ENCODE results near the gene NFYC.
"Not testable (repeated sequence)": the region's sequence is repeated elsewhere in the genome, so short reads cannot be mapped to it uniquely, and the experiment has no call there.

The NFYC gene

GRCh38 chr1:40692429-40692895 lies 958 bp downstream of the NFYC start:
- Histone ChIP-seq H3K27ac (ENCODE audit: low read depth, low read length, severe bottlenecking) (peak overlapping the region; percentile 99), H3K9me3 (ENCODE audit: control insufficient read depth, low read length) (no peaks in the 10 kb centered on the region), H3K4me3 (ENCODE audit: extremely low read depth, insufficient read depth, low read length, poor library complexity, severe bottlenecking) (peak overlapping the region; percentile 71), H3K36me3 (ENCODE audit: control insufficient read depth, insufficient read depth, low read length) (peaks cover 14% of the 10 kb centered on the region), H3K4me1 (ENCODE audit: control insufficient read depth, insufficient read depth, low read length, poor library complexity, severe bottlenecking) (peaks cover 7% of the 10 kb centered on the region)
- 5 to 16% methylated on average over 5 to 9 of the region's 9 CpGs for WGBS, 2 experiments (ENCODE audit: insufficient coverage in 2 of 2)

- peaks cover 7% of the 10 kb centered on the region for H3K4me1 ChIP-seq (ENCODE audit: control insufficient read depth, insufficient read depth, low read length, poor library complexity, severe bottlenecking)
- peaks cover 14% of the 10 kb centered on the region for H3K36me3 ChIP-seq (ENCODE audit: control insufficient read depth, insufficient read depth, low read length)
- no peak overlapping the region for H3K4me3 ChIP-seq (ENCODE audit: extremely low read depth, insufficient read depth, low read length, poor library complexity, severe bottlenecking)
- no peaks in the 10 kb centered on the region for H3K9me3 ChIP-seq (ENCODE audit: control insufficient read depth, low read length)
- no peak overlapping the region for H3K27ac ChIP-seq (ENCODE audit: low read depth, low read length, severe bottlenecking)
- 100% methylated on average over 1 of the region's 1 CpG; no CpG with 5 or more reads in 1 of the 2 experiments for WGBS, 2 experiments (ENCODE audit: insufficient coverage in 2 of 2)
These were observed 1.9 kb downstream of the NFYC start for GRCh38 chr1:40693425-40693824.

DNA sequence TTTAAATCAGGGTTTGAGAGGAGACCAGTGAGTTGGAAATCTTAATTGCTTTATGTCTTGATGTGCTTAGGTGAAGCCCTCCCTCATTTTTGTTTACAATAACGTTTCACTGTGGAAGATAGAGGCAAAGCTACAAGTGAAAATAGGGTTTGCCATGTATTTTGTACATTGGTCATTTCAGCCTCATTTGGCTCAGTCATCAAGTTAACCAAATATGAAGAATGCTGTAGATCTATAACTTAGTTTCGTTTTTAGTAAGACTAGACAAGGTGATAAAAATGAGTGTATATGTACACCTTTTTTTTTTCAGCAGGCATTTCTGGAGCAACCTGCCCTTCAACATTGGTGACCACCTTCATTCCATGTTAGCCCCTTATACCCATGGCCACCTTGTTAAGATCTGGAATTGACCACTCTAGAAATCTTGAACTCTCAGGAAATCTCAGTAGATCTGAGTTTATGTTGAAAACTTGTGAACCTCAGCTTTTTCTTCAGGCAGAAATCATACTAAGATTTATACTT lies 2.9 kb downstream of the NFYC start:
- Histone ChIP-seq H3K27ac (ENCODE audit: low read depth, low read length, severe bottlenecking) (no peak overlapping the region), H3K4me3 (ENCODE audit: extremely low read depth, insufficient read depth, low read length, poor library complexity, severe bottlenecking) (no peak overlapping the region), H3K36me3 (ENCODE audit: control insufficient read depth, insufficient read depth, low read length) (peaks cover 9% of the 10 kb centered on the region), H3K9me3 (ENCODE audit: control insufficient read depth, low read length) (no peaks in the 10 kb centered on the region), H3K4me1 (ENCODE audit: control insufficient read depth, insufficient read depth, low read length, poor library complexity, severe bottlenecking) (peaks cover 7% of the 10 kb centered on the region)
- 88% methylated on average over 2 of the region's 2 CpGs; no CpG with 5 or more reads in 1 of the 2 experiments for WGBS, 2 experiments (ENCODE audit: insufficient coverage in 2 of 2)

DNA sequence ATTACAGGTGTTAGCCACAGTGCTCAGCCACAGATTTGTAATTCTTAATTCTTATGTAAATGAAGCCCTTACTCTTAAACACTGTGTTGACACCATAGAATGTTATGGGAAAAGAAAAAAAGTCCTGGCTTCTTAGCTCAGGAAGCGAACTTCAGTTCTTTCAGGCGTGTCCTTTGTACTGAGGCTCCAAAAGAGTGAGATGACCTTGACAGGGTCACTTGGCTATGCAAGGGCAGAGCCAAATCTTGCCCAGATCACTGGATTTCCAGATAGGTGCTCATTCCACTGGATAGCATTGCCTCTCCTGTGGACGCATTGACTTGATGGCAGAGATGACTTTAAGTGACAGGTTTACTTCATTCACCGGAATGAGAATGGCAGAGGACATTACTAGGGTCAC lies 4.8 kb downstream of the NFYC start:
- H3K9me3 ChIP-seq (ENCODE audit: control insufficient read depth, low read length): no peaks in the 10 kb centered on the region
- 93 to 94% methylated on average over 4 of the region's 4 CpGs for WGBS, 2 experiments (ENCODE audit: insufficient coverage in 2 of 2)

GRCh38 chr1:40697436-40697835 lies 5.9 kb downstream of the NFYC start:
- Histone ChIP-seq H3K36me3 (ENCODE audit: control insufficient read depth, insufficient read depth, low read length) (no peaks in the 10 kb centered on the region), H3K27ac (ENCODE audit: low read depth, low read length, severe bottlenecking) (no peak overlapping the region), H3K9me3 (ENCODE audit: control insufficient read depth, low read length) (no peaks in the 10 kb centered on the region), H3K4me1 (ENCODE audit: control insufficient read depth, insufficient read depth, low read length, poor library complexity, severe bottlenecking) (no peaks in the 10 kb centered on the region), H3K4me3 (ENCODE audit: extremely low read depth, insufficient read depth, low read length, poor library complexity, severe bottlenecking) (no peak overlapping the region)
- no CpG with 5 or more reads among the region's 5 CpGs for WGBS, 2 experiments (ENCODE audit: insufficient coverage in 2 of 2)

More for the DNA sequence above, 4.8 kb downstream of the NFYC start:
- no peaks in the 10 kb centered on the region for H3K36me3 ChIP-seq (ENCODE audit: control insufficient read depth, insufficient read depth, low read length)
- no peak overlapping the region for H3K27ac ChIP-seq (ENCODE audit: low read depth, low read length, severe bottlenecking)
- H3K4me3 ChIP-seq (ENCODE audit: extremely low read depth, insufficient read depth, low read length, poor library complexity, severe bottlenecking): no peak overlapping the region
- H3K4me1 ChIP-seq (ENCODE audit: control insufficient read depth, insufficient read depth, low read length, poor library complexity, severe bottlenecking): no peaks in the 10 kb centered on the region

- Histone ChIP-seq H3K27ac (ENCODE audit: low read depth, low read length, severe bottlenecking) (no peak overlapping the region), H3K36me3 (ENCODE audit: control insufficient read depth, insufficient read depth, low read length) (no peaks in the 10 kb centered on the region), H3K9me3 (ENCODE audit: control insufficient read depth, low read length) (no peaks in the 10 kb centered on the region), H3K4me1 (ENCODE audit: control insufficient read depth, insufficient read depth, low read length, poor library complexity, severe bottlenecking) (peaks cover 9% of the 10 kb centered on the region), H3K4me3 (ENCODE audit: extremely low read depth, insufficient read depth, low read length, poor library complexity, severe bottlenecking) (no peak overlapping the region)
- 94 to 98% methylated on average over 5 of the region's 6 CpGs for WGBS, 2 experiments (ENCODE audit: insufficient coverage in 2 of 2)
These were observed 8.3 kb downstream of the NFYC start for GRCh38 chr1:40699787-40700186.

- 80 to 85% methylated on average over 1 to 2 of the region's 3 CpGs for WGBS, 2 experiments (ENCODE audit: insufficient coverage in 2 of 2)
These were observed 10.2 kb downstream of the NFYC start for GRCh38 chr1:40701684-40702083.

DNA sequence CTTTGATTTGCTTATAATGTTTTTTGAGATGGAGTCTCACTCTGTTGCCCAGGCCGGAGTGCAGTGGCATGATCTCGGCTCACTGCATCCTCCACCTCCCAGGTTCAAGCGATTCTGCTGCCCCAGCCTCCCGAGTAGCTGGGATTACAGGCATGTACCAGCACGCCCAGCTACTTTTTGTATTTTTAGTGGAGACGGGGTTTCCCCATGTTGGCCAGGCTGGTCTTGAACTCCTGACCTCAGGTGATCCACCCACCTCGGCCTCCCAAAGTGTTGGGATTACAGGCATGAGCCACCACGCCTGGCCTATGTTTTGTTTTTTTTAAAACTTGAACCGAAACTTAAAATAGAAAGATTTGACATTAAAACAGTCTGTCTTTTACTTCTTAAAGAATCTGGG lies 11.3 kb downstream of the NFYC start:
- not testable (repeated sequence) for H3K4me3 ChIP-seq (ENCODE audit: extremely low read depth, insufficient read depth, low read length, poor library complexity, severe bottlenecking); H3K36me3 ChIP-seq (ENCODE audit: control insufficient read depth, insufficient read depth, low read length); H3K9me3 ChIP-seq (ENCODE audit: control insufficient read depth, low read length); H3K4me1 ChIP-seq (ENCODE audit: control insufficient read depth, insufficient read depth, low read length, poor library complexity, severe bottlenecking); H3K27ac ChIP-seq (ENCODE audit: low read depth, low read length, severe bottlenecking)
- 91 to 96% methylated on average over 7 to 9 of the region's 9 CpGs for WGBS, 2 experiments (ENCODE audit: insufficient coverage in 2 of 2)

More at GRCh38 chr1:40701684-40702083, 10.2 kb downstream of the NFYC start:
- peaks cover 9% of the 10 kb centered on the region for H3K4me1 ChIP-seq (ENCODE audit: control insufficient read depth, insufficient read depth, low read length, poor library complexity, severe bottlenecking)
- no peaks in the 10 kb centered on the region for H3K36me3 ChIP-seq (ENCODE audit: control insufficient read depth, insufficient read depth, low read length)
- no peak overlapping the region for H3K4me3 ChIP-seq (ENCODE audit: extremely low read depth, insufficient read depth, low read length, poor library complexity, severe bottlenecking)
- H3K27ac ChIP-seq (ENCODE audit: low read depth, low read length, severe bottlenecking): no peak overlapping the region
- no peaks in the 10 kb centered on the region for H3K9me3 ChIP-seq (ENCODE audit: control insufficient read depth, low read length)

GRCh38 chr1:40703316-40703715 lies 11.8 kb downstream of the NFYC start:
- 82 to 100% methylated on average over 1 of the region's 3 CpGs for WGBS, 2 experiments (ENCODE audit: insufficient coverage in 2 of 2)
- H3K9me3 ChIP-seq (ENCODE audit: control insufficient read depth, low read length): no peaks in the 10 kb centered on the region
- no peaks in the 10 kb centered on the region for H3K36me3 ChIP-seq (ENCODE audit: control insufficient read depth, insufficient read depth, low read length)
- H3K4me1 ChIP-seq (ENCODE audit: control insufficient read depth, insufficient read depth, low read length, poor library complexity, severe bottlenecking): peaks cover 9% of the 10 kb centered on the region
- H3K4me3 ChIP-seq (ENCODE audit: extremely low read depth, insufficient read depth, low read length, poor library complexity, severe bottlenecking): no peak overlapping the region
- H3K27ac ChIP-seq (ENCODE audit: low read depth, low read length, severe bottlenecking): no peak overlapping the region

DNA sequence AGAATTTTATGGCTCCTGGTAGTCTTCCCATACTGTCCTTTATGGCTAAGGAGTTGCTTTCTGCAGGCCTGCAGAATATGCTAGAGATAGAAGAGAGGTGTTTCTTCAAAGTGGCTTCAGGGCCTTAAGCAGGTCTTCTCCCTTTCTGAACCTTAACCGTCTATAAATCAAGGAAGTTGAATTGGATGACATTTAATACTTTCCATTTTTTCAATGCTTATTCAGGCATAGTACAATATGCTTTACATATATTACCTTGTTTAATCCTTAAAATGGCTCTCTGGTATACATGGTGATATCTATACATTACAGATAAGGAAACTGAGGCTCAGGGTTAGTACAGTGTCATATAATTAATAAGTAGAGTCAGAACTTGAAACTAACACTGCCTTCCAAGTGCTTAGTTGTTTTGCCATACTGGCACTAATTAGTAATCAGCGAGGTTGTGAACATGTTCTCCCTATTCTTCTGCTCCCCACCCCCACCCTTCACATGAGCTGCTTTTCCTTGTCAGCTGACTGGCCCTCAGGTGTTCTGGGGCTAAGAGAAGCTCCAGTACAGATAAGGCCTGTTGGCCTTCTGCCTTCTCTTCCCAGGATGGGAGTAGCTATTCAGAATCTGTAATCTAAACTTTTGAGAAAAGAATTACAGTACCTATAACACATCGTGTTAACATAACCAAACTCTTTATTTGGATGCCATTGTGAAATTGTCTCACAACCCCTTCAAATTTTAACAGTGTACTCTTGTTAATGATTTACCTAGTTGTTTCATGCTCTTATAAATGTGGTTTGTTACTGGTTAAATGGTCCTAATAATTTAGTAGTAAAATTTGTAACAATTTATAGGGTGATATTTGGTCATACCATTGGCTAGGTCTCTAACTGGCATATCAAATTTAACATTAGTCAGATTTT lies 13.6 kb downstream of the NFYC start:
- WGBS, 2 experiments (ENCODE audit: insufficient coverage in 2 of 2): no CpG with 5 or more reads among the region's 3 CpGs
- Histone ChIP-seq H3K4me3 (ENCODE audit: extremely low read depth, insufficient read depth, low read length, poor library complexity, severe bottlenecking) (no peak overlapping the region), H3K4me1 (ENCODE audit: control insufficient read depth, insufficient read depth, low read length, poor library complexity, severe bottlenecking) (peaks cover 9% of the 10 kb centered on the region), H3K36me3 (ENCODE audit: control insufficient read depth, insufficient read depth, low read length) (no peaks in the 10 kb centered on the region), H3K27ac (ENCODE audit: low read depth, low read length, severe bottlenecking) (no peak overlapping the region), H3K9me3 (ENCODE audit: control insufficient read depth, low read length) (no peaks in the 10 kb centered on the region)

DNA sequence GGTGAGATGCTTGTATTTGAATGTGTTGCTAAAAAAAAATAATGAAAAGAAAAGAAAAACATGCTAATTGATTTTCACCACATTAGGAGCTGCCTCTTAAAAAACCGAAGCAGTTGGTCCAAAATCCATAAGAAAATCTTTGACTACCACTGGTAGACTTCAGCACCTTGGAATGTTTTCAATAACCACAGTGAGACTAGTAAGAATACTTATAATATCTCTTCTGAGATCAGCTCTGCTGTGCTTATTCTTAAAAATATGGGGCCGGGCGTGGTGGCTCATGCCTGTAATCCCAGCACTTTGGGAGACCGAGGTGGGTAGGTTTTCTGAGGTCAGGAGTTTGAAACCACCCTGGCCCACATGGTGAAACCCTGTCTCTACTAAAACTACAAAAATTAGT lies 15.1 kb downstream of the NFYC start:
- no peaks in the 10 kb centered on the region for H3K9me3 ChIP-seq (ENCODE audit: control insufficient read depth, low read length)
- H3K36me3 ChIP-seq (ENCODE audit: control insufficient read depth, insufficient read depth, low read length): no peaks in the 10 kb centered on the region
- no peak overlapping the region for H3K4me3 ChIP-seq (ENCODE audit: extremely low read depth, insufficient read depth, low read length, poor library complexity, severe bottlenecking)
- WGBS, 2 experiments (ENCODE audit: insufficient coverage in 2 of 2): 89 to 94% methylated on average over 3 of the region's 4 CpGs
- no peak overlapping the region for H3K27ac ChIP-seq (ENCODE audit: low read depth, low read length, severe bottlenecking)
- peaks cover 14% of the 10 kb centered on the region for H3K4me1 ChIP-seq (ENCODE audit: control insufficient read depth, insufficient read depth, low read length, poor library complexity, severe bottlenecking)

Data from mesodermal cell (in vitro differentiated cells).